ENCODE measurements around the gene ATG4C.
A peak's percentile ranks its signal among the peaks of the same experiment; 100 is the strongest.

ATG4C gene

GRCh38 chr1:62875676-62876075, 91.7 kb downstream of the ATG4C start:
- TF ChIP-seq HOXA7 (CRISPR knock-in tag; IDR thresholded peaks at IDR 0.05; ENCODE audit: borderline replicate concordance) (no peak), ZFP37 (tag by site-specific recombination; IDR thresholded peaks at IDR 0.05) (no peak), ZBTB1 (tag by site-specific recombination; IDR thresholded peaks at IDR 0.05) (no peak), ZFP3 (tag by site-specific recombination; IDR thresholded peaks at IDR 0.05; ENCODE audit: low read depth) (no peak), ZNF324 (tag by site-specific recombination; IDR thresholded peaks at IDR 0.05) (no peak), ZNF473 (tag by site-specific recombination; IDR thresholded peaks at IDR 0.05) (no peak), ZNF664 (tag by site-specific recombination; IDR thresholded peaks at IDR 0.05) (no peak), ZBTB17 (tag by site-specific recombination; IDR thresholded peaks at IDR 0.05) (no peak), ZNF2 (tag by site-specific recombination; IDR thresholded peaks at IDR 0.05) (no peak), ZNF561 (tag by site-specific recombination; IDR thresholded peaks at IDR 0.05; ENCODE audit: borderline replicate concordance) (no peak), ZFHX2 (tag by site-specific recombination; conservative IDR thresholded peaks at IDR 0.05) (no peak), GLIS1 (tag by site-specific recombination; IDR thresholded peaks at IDR 0.05) (no peak), ZNF140 (tag by site-specific recombination; IDR thresholded peaks at IDR 0.05) (no peak), KLF1 (tag by site-specific recombination; IDR thresholded peaks at IDR 0.05) (no peak)
- TF ChIP-seq, protein P1, sequence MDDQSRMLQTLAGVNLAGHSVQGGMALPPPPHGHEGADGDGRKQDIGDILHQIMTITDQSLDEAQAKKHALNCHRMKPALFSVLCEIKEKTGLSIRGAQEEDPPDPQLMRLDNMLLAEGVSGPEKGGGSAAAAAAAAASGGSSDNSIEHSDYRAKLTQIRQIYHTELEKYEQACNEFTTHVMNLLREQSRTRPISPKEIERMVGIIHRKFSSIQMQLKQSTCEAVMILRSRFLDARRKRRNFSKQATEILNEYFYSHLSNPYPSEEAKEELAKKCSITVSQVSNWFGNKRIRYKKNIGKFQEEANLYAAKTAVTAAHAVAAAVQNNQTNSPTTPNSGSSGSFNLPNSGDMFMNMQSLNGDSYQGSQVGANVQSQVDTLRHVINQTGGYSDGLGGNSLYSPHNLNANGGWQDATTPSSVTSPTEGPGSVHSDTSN (CRISPR knock-in tag; IDR thresholded peaks at IDR 0.05) = no peak
- TF ChIP-seq, protein P2, sequence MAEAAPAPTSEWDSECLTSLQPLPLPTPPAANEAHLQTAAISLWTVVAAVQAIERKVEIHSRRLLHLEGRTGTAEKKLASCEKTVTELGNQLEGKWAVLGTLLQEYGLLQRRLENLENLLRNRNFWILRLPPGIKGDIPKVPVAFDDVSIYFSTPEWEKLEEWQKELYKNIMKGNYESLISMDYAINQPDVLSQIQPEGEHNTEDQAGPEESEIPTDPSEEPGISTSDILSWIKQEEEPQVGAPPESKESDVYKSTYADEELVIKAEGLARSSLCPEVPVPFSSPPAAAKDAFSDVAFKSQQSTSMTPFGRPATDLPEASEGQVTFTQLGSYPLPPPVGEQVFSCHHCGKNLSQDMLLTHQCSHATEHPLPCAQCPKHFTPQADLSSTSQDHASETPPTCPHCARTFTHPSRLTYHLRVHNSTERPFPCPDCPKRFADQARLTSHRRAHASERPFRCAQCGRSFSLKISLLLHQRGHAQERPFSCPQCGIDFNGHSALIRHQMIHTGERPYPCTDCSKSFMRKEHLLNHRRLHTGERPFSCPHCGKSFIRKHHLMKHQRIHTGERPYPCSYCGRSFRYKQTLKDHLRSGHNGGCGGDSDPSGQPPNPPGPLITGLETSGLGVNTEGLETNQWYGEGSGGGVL (tag by site-specific recombination; IDR thresholded peaks at IDR 0.05) = no peak
- H3K4me3 ChIP-seq (ENCODE audit: low read depth, low read length) = no peak overlapping the region
- H3K36me3 ChIP-seq (ENCODE audit: control insufficient read depth in 2 of 2, insufficient read depth in 1 of 2, low read length in 2 of 2) = no peaks in the 10 kb centered on the region
- no peaks in the 10 kb centered on the region for H3K9me3 ChIP-seq (ENCODE audit: control insufficient read depth, insufficient read depth, low read depth, low read length)
- ChIA-PET CTCF (no interaction called here), POLR2A (no interaction called here)
- no peaks in the 10 kb centered on the region for H3K4me1 ChIP-seq (ENCODE audit: control insufficient read depth, insufficient read depth, low read length)
- no peak overlapping the region for H3K27ac ChIP-seq (ENCODE audit: extremely low read depth, low read depth, low read length)

DNA sequence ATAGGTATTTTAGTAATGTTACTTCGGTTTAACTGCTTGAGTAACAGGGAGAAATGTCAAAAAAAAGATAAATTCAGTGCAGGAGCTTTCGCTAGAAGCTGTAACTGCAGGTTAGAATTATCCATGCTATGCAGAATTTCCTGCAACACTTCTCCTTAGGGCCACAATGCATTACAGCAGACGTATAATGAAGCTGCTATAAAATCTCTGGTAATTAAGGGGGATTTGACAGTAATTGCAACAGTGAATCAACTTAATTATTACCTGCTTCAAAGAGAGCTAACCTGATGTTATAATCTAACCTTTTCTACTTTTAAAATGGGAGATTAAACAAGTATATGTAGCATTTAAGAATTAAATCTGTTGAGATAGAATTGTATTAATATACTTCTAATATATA, 92.6 kb downstream of the ATG4C start:
- H3K27ac ChIP-seq (ENCODE audit: extremely low read depth, low read depth, low read length) = no peak overlapping the region
- POLR2A ChIA-PET = no interaction called here
- CTCF ChIA-PET = interaction anchor here (0.6 to 0.7 kb wide), 3 partner anchors 95 to 316 kb away, joined by 3 to 6 read pairs (median 4); no protein-coding TSS in a partner anchor
- H3K36me3 ChIP-seq (ENCODE audit: control insufficient read depth in 2 of 2, insufficient read depth in 1 of 2, low read length in 2 of 2) = no peaks in the 10 kb centered on the region
- H3K4me1 ChIP-seq (ENCODE audit: control insufficient read depth, insufficient read depth, low read length) = no peaks in the 10 kb centered on the region
- TF ChIP-seq PRDM10 (tag by site-specific recombination; IDR thresholded peaks at IDR 0.05) (no peak), RBAK (tag by site-specific recombination; IDR thresholded peaks at IDR 0.05) (no peak), ZNF350 (tag by site-specific recombination; IDR thresholded peaks at IDR 0.05) (no peak), ZNF560 (tag by site-specific recombination; IDR thresholded peaks at IDR 0.05; ENCODE audit: borderline replicate concordance) (no peak), ZSCAN5A (tag by site-specific recombination; IDR thresholded peaks at IDR 0.05) (no peak), ZNF580 (tag by site-specific recombination; IDR thresholded peaks at IDR 0.05) (no peak), SP7 (tag by site-specific recombination; IDR thresholded peaks at IDR 0.05) (peak; percentile 82)
- no peaks in the 10 kb centered on the region for H3K9me3 ChIP-seq (ENCODE audit: control insufficient read depth, insufficient read depth, low read depth, low read length)
- no peak overlapping the region for H3K4me3 ChIP-seq (ENCODE audit: low read depth, low read length)
